CD4-positive, alpha-beta T cell treated with Interleukin-4 for 1 hour (primary cell): ENCODE data around the gene AGAP2.
A peak's percentile ranks its signal among the peaks of the same experiment; 100 is the strongest.

Experiments
- DNase-seq, 2 donors: peaks; one replicate each; pipeline ENCODE4 v3.0.0-alpha.2; 2020 to 2022

AGAP2 gene

DNA sequence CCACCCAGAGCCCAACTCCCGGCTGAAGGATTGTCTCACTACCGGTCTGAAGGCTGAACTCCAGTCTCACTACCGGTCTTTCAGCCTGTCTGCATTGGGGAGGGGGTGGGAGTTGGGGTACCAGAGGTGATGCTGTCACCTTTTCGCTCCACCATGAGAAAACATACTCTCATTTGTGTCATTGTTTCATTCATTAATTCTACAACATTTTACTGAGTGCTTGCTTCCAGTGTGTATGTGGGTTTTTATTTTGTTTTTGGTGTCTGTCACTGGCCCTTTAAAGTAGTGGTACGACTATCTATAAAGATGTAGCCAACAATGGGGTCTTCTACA is 14.1 kb upstream of the AGAP2 start:
- no peak for DNase-seq

DNA sequence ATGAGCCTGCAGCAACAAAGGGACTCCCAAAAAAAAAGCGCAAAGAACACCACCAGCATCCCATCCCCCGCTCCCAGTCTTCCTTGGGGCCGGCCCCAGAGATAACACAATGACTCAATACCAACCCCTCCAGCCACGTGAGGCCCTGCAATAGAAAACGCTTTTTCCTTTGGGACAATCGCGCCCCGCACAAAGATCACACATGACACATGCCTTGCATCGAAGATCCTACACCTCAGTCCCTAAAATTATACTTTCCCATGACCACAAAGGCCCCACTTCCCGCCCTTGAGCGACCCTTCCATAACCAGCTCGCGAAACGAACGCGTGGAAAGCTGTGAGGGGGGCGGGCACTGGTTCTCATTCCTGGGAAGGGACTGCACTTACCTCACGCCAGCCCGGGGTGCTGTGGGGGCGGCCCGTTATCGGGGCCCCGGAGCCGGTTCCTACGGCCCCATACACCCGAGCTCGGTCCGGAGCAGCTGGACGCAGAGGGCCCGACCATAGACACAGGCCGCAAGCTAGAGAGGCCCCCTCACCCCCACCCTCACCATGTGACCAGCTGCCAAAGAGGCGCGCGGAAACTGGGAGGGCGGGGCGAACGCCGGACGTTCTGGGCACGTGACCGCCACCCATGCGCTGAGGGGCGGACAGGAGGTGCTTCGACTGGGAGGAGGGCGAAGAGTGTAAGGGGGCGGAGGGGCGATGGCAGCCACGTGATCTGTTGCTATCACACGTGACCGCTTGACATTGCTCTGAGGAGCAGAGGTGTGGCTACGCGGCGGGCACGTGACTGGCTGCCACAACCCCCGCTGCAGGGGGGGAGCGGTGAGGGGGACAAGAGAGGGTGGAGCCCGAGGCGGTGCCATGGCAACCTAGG is 13.5 kb upstream of the AGAP2 start, which contains the start of gene CDK4:
CDK4 (minus strand) TSS at position 523 of the 880 bp plus-strand sequence. CDS start 593 bp downstream, outside the sequence.
- DNase-seq, result peak; percentile 100

GRCh38 chr12:57751432-57751787 is 12.9 kb upstream of the AGAP2 start:
- no peak for DNase-seq

GRCh38 chr12:57750561-57751431 is 12.3 kb upstream of the AGAP2 start:
- no peak for DNase-seq

DNA sequence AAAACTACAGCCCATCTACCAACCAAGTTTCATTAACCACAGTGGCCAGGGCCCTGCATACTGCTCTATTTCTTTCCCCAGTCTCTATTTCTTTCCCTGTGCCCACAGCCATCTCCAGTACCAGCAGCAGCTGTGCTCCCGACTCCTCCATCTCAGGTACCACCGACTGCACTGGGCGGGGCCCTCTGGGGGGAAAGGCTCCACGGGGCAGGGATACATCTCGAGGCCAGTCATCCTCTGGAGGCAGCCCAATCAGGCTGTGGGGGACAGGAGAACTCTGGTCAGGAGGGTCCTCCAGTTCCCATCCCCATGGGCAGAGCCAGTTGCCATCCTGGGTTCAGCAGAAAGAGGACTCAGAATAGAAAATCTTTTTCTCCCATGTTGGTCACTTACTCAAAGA is 10.5 kb upstream of the AGAP2 start:
- no peak for DNase-seq

GRCh38 chr12:57746025-57746424 is 7.5 kb upstream of the AGAP2 start:
- DNase-seq, result no peak

GRCh38 chr12:57745485-57745881 is 6.9 kb upstream of the AGAP2 start:
- no peak for DNase-seq

- DNase-seq, result peak; percentile 97
Measured at GRCh38 chr12:57744777-57745484, 6.4 kb upstream of the AGAP2 start, which contains the start of gene TSPAN31. TSPAN31 (plus strand) TSS chr12:57745039; CDS start chr12:57745155, 116 bp downstream.

DNA sequence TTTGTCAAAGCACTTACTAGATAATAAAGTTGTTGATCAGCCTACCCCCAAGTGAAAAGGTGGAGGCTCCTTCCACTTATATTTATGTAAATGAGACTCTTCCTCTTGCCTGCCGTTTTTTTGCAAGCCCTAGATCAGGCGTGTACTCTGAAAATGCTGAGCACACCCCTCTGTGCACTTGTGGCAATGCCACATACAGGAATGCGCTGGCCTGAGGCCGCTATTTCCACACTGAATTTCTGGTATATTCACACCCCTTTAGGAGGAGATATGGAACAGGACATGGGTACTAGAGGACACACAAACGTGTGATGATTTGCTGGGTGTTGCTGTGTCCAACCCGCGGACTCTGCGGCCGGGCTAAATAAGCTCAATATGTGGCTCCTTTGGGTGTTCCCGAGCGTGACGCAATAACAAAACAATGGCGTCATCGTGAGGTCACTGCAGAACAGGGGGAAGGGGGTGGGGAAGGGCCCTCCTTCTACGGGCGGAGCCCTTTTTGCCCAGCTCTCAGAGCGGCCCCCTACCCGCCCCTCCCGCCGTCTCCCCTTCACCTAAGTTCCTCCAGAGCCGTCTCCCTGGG is 5.7 kb upstream of the AGAP2 start:
- peak; percentile 88 for DNase-seq

DNA sequence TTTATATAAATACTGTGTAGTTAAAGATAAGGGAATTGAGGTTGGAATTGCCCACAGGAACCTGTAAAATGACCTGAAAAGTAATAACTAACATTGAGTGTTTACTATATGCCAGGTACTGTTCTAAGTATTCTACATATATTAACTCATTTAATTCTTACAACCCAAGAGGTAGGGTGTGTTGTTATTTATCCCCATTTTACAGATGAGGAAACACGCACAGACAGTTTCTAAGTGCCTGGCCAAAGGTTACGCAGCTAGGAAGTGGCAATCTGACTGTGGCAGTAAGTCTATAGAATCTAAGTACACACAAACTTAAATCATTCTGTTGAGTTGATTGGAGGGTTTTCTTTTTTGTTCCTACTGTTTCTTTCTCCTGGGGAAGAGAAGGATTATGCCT is 5.2 kb upstream of the AGAP2 start:
- no peak for DNase-seq

DNA sequence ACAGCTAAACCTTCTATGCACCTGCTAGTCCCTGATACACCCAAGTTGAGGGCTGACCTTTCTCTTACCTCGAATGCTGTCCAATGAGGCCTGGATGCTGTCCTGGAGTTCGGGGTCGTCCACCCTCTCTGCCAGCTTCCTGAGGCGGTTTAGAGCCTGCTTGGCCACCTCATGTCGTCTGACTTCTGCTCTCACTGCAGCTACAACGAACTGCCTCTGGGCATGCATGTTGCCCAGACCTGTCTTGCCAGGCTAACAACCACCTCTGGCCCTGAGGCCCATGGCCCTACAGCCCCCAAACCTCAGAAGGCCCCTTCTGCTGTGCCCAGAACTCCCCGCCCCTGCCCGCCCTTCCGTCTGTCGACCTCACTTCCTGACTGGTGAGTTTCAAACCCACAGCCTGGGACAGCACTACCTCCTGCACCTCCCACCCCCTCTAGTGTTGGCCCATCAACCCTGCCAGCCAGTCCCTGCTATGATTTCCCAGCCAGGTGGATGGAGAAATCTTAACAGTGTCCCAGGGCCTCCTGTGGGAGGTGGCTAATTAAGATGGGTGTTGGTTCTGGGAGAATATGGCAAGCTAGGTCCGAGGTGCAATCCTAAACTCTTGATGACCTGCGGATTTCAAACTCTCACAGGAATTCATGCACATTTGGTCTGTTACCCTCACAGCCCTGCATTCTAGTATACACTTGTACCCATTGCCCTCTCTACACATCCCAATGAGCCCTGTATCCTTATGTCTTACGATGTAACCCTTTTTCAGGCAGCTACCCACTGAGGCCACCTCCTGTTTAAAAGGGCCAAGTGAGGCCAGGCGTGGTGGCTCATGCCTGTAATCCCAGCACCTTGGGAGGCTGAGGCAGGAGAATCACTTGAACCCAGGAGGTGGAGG is 3.5 kb upstream of the AGAP2 start:
- peak; percentile 87 to 89 for DNase-seq

DNA sequence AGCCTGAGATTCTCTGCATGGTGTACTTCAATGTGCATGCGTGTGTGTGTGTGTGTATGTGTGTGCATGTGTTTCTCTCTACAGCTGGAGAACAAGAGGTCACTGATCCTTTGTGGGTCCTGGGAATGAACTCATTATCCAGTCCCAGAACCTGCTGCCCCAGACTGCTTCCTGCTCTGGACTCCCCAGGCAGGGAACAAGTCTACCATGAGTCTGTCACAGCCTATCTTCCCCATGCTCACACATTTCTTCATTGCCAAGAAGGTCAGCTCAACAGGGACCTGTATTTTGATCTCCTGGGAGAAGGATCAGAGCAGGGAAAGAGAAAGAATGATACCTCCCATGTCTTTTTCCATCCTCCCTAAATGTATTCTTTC is 2.9 kb upstream of the AGAP2 start:
- DNase-seq, result no peak

- peak; percentile 87 to 89 for DNase-seq
Measured at GRCh38 chr12:57740656-57741412, 2.3 kb upstream of the AGAP2 start.

DNA sequence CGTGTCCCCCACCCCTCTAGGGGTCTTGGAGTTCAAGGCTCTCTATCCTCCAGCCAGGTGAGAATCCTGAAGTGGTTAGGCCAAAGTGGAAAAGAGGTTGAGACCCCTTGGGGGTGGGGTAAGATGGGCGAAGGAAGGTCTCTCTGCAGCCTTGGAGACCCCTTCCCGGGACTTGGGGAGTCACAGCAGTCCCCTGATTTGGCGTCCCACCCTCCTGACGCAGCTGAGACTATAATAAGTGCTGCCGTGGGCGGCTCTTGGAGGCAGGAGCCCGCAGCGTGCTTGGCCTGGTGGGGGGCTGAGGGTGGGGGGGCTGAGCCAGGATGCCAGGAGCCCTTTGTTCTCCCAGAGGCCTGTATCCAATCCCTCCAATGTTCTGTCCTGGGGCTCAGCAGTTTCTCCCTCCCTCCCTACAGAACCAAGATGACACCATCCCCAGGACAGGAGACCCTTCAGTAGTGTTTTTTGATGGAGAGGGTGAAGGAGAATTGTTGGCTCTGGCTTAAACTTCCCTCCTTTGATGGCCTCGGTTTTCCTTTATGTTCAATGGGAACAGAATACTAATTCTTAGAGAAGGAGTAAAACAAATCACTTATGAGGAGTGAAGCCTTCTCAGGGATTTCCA is 1.5 kb upstream of the AGAP2 start:
- DNase-seq, result no peak

DNA sequence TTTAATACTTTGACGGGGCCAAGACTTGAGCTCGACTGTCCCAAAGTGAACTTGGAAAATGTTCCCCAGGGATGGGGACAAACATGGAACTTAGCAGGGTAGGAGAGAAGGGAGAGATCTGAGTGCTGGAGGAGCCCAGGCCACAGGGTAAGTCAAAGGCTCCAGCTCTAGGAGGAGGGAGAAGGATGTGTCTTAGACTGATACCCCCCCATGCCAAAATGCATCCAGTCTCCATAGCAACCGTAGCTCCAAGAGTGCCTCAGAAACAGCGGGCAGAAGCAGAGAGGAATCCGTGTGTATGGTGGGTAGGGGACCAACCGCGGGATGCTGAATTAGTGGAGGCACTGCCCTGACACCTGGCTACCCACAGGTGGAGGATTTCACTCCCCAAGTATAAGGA is 845 bp upstream of the AGAP2 start:
- DNase-seq, result no peak

DNA sequence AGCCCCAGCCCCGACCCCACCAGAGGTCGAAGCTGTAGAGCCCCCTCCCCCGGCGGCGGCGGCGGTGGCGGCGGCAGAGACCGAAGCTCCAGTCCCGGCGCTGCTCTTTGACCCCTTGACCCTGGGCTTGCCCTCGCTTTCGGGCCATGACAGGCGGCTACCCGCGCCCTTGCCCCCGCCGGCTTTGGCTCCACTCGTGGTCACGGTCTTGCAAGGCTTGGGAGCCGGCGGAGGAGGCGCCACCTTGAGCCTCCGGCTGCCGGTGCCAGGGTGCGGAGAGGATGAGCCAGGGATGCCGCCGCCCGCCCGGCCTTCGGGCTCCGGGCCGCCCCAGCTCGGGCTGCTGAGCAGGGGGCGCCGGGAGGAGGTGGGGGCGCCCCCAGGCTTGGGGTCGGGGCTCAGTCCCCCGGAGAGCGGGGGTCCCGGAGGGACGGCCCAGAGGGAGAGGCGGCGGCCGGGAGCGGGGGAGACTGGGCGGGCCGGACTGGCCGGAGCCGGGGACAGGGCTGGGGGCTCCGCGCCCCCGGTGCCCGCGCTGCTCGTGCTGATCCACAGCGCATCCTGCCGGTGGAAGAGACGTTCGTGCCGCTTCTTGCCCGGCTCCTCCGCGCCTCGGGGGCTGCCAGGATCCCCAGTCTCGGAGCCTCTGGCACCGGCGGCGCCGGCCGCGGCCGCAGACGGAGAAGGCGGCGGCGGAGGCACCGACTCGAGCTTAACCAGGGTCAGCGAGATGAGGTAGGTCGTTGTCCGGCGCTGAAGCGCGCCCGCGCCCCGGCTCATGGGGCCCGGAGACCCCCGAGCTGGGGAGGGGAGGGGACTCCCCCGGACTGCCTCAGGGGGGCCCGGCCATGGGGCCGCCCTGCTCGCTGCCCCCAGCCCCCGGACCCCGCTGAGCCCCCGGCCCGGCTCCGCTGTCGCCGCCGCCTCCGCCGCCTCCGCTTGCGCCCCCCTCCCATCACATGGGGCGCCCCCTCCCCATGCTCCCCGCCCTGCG is 778 bp downstream of the AGAP2 start:
- DNase-seq, result no peak

- no peak for DNase-seq
Measured at GRCh38 chr12:57736741-57737466, 1.6 kb downstream of the AGAP2 start.

DNA sequence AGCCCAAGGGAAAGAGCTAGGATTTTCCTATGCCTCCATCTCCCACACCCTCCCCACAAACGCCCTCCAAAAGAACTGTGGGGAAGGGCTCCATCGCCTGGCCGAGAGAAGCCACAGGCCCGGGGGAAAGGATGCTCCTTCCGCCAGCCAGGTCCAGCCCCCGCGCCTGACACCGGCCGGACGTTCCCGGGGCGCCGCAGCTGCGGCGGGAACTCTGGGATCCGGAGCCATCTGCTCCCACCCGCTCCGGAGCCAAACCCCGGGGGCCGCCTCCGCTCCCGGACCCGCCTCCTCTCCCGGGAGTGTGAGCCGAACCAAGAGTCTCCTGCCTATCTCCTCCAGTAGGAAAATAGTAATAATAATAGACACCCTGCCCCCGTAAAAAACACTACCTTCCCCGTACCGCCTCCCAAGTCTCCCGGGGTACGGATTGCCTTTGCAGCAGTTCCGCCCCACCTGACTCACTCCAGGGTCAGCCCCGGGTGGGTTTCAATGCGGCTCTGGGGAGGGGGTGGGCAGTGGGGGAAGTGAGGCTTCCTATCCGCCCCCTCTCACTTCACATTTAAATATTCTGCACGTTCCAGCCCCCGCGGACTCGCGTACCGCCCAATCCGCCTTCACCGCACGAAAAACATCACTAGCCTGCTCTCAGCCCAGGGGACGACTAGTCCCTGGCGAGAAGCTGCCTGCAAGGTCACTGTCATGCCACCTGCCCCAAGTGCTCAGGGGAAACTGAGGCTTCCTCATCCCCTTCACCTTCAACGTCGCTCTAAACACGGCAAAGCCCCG is 2.4 kb downstream of the AGAP2 start:
- no peak for DNase-seq
